GM18907 (cell line): ENCODE measurements around the gene TTLL7.
"Not testable (repeated sequence)": the region's sequence is repeated elsewhere in the genome, so short reads cannot be mapped to it uniquely, and the experiment has no call there.

Source experiments
- ATAC-seq: cut with Tn5 transposase; IDR thresholded peaks from one replicate; pipeline ENCODE4 v1.9.1; 2021; ENCODE audit warnings: mild to moderate bottlenecking, moderate library complexity; ENCODE audit not compliant: unreplicated experiment

TTLL7 gene

GRCh38 chr1:83996191-83996590 is 2.7 kb downstream of the TTLL7 start:
- ATAC-seq: no peak

- no peak for ATAC-seq
These were observed 3.3 kb downstream of the TTLL7 start for GRCh38 chr1:83995649-83996048.

GRCh38 chr1:83994111-83994510 is 4.8 kb downstream of the TTLL7 start:
- ATAC-seq: no peak

GRCh38 chr1:83990734-83991133 is 8.2 kb downstream of the TTLL7 start:
- ATAC-seq: no peak

- no peak for ATAC-seq
These were observed 13.9 kb downstream of the TTLL7 start for GRCh38 chr1:83985048-83985447.

- ATAC-seq: not testable (repeated sequence)
These were observed 15.0 kb downstream of the TTLL7 start for GRCh38 chr1:83983918-83984317.

GRCh38 chr1:83978056-83978455 is 20.9 kb downstream of the TTLL7 start:
- no peak for ATAC-seq

GRCh38 chr1:83976920-83977319 is 22.0 kb downstream of the TTLL7 start:
- no peak for ATAC-seq

- no peak for ATAC-seq
These were observed 28.1 kb downstream of the TTLL7 start for GRCh38 chr1:83970802-83971201.

GRCh38 chr1:83970114-83970513 is 28.8 kb downstream of the TTLL7 start:
- ATAC-seq: no peak

- no peak for ATAC-seq
These were observed 31.6 kb downstream of the TTLL7 start for GRCh38 chr1:83967336-83967735.

GRCh38 chr1:83964153-83964552 is 34.8 kb downstream of the TTLL7 start:
- ATAC-seq: no peak

- no peak for ATAC-seq
These were observed 37.2 kb downstream of the TTLL7 start for GRCh38 chr1:83961571-83962295.

GRCh38 chr1:83960669-83961277 is 38.2 kb downstream of the TTLL7 start:
- no peak for ATAC-seq

- no peak for ATAC-seq
These were observed 39.0 kb downstream of the TTLL7 start for GRCh38 chr1:83959824-83960498.

- no peak for ATAC-seq
These were observed 40.2 kb downstream of the TTLL7 start for GRCh38 chr1:83958704-83959103.

- no peak for ATAC-seq
These were observed 44.6 kb downstream of the TTLL7 start for GRCh38 chr1:83954166-83954823.

- no peak for ATAC-seq
These were observed 48.7 kb downstream of the TTLL7 start for GRCh38 chr1:83950106-83950661.

GRCh38 chr1:83942914-83943313 is 56.0 kb downstream of the TTLL7 start:
- no peak for ATAC-seq

- no peak for ATAC-seq
These were observed 64.4 kb downstream of the TTLL7 start for GRCh38 chr1:83934550-83934949.

GRCh38 chr1:83932693-83933092 is 66.2 kb downstream of the TTLL7 start:
- no peak for ATAC-seq
